ENCODE results near the gene GSTA3.

GRCh38 chr6:52858416-52858815, 51.1 kb downstream of the GSTA3 start:
- no peak for TF ChIP-seq EZH2 (IDR thresholded peaks at IDR 0.05; ENCODE audit: insufficient read depth, poor library complexity, severe bottlenecking)
- no peak for TF ChIP-seq EZH2phosphoT487 (IDR thresholded peaks at IDR 0.05; ENCODE audit: insufficient read depth, low read depth)
